HG02763 (cell line): ENCODE measurements around the gene EMC6.
A peak's percentile ranks its signal among the peaks of the same experiment; 100 is the strongest.

Experiments
- ATAC-seq: cut with Tn5 transposase; IDR thresholded peaks from one replicate; pipeline ENCODE4 v1.9.1; 2021; ENCODE audit warnings: mild to moderate bottlenecking, moderate library complexity; ENCODE audit not compliant: unreplicated experiment

Gene EMC6

GRCh38 chr17:3668279-3669084 lies at the start of gene EMC6, which contains the start of gene TAX1BP3:
Gene EMC6 (plus strand): TSS chr17:3668812. CDS start chr17:3669147, 335 bp downstream.
Gene TAX1BP3 (minus strand): TSS chr17:3668578. CDS start chr17:3668526, 52 bp downstream.
- peak; percentile 88 for ATAC-seq

GRCh38 chr17:3621146-3621720 lies 47.4 kb upstream of the EMC6 start:
- no peak for ATAC-seq

- ATAC-seq, result no peak
These were observed 45.5 kb upstream of the EMC6 start for GRCh38 chr17:3622977-3623594.

DNA sequence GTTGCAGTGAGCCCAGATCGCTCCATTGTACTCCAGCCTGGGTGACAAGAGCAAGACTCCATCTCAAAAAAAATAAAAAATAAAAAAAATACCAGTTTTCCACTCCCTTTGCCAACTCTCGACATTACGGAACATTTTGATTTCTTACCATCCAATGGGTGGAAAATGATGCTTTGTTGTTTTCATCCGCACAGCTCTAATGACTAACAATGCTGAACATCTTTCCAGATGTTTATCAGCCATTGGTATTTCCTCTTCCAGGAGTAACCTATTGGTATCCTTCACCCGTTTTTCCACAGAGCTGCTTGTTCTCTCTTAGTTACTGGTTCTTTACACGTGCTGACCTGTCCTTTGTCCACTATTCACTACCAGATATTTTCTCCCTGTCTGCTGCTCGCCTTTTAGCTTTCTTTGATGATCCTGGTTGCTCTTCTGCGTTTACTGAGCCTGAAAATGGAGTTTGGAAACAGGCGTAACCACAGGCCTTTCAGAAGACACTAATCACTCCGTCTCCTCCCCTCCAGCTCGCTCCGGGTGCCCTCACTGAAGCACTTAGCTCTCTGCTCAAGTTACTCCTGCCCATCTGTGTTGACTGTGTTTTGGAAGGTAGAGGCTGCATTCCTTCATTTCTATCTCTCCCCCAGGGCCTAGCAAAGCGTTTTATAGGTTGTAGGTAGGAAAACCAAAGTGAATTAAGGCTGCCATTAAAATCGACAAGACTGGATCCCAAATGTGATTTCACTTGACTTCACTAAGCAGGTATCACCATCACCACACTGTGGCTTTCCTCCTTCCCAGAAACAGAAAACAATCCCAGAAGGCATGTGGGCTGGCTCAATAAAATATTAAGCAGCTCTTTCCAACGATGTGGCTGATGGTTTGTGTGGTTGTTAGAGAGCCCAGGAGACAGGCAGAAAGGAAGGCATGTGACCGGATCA lies 41.5 kb upstream of the EMC6 start:
- no peak for ATAC-seq

DNA sequence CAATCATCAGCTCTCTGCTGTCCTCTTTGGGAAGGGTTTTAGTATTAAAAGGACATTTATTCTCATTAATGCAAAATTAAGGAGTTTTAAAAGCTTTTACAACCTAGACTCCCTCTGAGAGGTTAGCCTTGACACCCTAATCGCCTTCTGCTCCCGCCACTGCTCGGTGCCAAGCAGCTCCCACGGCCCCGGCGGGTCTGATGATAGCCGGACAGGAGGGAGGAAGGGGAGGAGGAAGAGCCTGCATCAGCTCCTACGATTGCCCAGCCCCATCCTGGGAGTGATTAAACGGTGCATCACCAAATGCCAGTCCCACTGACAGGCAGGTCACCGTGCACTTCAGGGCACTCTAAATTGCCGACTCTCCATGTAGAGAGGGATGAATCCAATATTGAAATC lies 40.8 kb upstream of the EMC6 start:
- ATAC-seq, result no peak

GRCh38 chr17:3630781-3631180 lies 37.8 kb upstream of the EMC6 start:
- no peak for ATAC-seq

- ATAC-seq, result no peak
These were observed 36.3 kb upstream of the EMC6 start for GRCh38 chr17:3632287-3632686.

GRCh38 chr17:3635474-3636153 lies 33.0 kb upstream of the EMC6 start:
- no peak for ATAC-seq

- ATAC-seq, result peak; percentile 93
These were observed 32.3 kb upstream of the EMC6 start, which contains the start of the genes CTNS and SHPK for GRCh38 chr17:3636154-3636907. Gene CTNS (plus strand): TSS chr17:3636760. CDS start chr17:3640207, 3,447 bp downstream. Gene SHPK (minus strand): TSS chr17:3636250. CDS start chr17:3636219, 31 bp downstream.

- ATAC-seq, result peak; percentile 2
These were observed 31.7 kb upstream of the EMC6 start for GRCh38 chr17:3636908-3637373.

DNA sequence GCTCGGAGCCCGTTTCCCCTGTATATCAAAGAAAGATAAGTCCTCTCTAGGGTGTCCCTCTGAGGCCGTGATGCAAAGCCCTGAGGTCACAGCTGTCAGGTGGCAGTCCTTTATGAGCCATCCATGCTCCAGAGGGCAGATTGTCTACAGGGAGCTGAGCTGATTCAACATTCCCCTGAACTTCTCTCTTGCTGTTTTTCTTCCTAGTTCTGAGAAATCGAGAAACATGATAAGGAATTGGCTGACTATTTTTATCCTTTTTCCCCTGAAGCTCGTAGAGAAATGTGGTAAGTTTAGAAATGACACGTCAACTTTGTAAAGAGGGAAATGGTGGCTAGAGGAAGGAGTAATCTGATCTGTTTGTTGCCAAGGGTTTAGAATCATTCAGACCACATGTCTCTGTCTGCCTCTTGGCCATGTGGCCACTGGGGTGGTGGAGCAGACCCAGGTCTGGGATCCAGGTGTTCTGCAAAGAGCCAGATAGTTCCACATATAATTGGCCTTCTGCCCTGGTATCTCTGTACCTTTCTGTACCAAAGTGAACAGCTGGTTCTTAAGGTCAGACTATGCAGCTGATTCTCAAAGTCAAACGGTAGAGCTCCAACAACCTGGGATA lies 28.5 kb upstream of the EMC6 start:
- ATAC-seq, result no peak

DNA sequence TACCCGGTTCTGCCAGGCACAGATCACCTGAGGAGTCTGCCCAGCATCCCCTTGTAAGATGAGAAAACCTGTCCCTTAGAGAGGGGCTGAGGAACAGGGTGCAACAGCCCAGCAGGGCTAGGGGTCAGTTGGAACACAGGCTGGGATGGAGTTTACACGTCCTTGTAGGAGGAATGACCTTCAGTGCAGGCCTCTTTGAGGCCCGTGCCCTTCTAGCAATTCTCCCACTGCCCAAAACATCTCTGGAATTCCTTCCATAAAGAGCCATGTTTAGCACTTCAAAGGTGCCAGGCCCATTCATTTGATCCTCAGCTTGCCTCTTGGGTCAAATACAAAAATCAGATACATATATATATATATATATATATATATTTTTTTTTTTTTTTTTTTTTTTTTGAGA lies 27.6 kb upstream of the EMC6 start:
- no peak for ATAC-seq

DNA sequence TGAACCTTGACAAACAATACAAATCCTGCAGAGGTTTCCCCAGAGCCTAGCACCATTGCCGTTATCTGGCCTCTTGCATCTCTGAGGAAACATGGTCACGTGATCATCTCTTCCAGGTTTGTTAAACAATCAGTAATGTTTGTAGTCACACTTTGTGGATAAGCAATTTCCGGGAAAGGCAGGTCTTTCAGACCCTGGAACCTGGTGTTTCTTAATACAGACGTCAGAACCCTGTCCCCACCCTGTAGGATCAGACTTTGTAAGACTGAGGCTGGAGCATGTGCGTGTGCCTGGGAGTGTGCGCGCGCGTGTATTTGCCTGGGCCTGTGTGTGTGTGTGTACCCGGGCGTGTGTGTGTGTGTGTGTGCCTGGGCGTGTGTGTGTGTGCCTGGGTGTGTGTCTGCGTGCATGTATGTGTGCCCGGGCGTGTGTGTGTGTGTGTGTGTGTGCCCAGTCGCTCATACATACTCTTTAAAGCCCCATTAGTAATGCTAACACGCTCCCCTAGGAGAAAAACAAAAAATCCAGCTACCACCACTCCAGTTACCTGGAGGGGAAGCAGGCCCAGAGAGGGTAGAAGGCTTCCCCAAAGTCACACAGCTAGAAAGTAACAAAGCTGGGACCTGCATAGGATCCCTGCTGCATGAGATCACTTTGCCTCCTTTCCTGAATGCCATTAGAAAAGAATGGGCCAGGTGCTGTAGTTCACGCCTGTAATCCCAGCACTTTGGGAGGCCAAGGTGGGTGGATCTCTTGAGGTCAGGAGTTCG lies 26.7 kb upstream of the EMC6 start:
- no peak for ATAC-seq

DNA sequence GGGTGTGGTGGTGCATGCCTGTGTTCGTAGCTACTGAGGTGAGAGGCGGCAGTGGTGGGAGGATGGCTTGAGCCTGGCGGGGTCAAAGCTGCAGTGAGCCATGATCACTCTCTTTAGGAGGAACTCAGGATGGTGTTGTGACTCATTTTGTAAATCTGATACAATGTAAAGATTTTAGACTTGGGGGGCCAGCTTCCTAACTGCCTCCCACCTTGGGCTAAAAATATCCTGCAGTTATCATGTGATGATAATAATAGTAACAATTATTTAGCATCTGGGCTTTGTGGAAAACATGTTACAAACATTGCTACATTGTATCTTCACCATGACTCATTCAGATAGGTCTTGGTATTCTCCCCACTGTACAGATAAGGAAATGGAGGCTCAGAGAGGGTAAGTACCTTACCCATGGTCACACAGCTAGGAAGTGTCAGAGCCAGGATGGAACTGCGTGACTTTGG lies 24.7 kb upstream of the EMC6 start:
- ATAC-seq, result no peak

- ATAC-seq, result no peak
These were observed 23.3 kb upstream of the EMC6 start for GRCh38 chr17:3645310-3645709.

DNA sequence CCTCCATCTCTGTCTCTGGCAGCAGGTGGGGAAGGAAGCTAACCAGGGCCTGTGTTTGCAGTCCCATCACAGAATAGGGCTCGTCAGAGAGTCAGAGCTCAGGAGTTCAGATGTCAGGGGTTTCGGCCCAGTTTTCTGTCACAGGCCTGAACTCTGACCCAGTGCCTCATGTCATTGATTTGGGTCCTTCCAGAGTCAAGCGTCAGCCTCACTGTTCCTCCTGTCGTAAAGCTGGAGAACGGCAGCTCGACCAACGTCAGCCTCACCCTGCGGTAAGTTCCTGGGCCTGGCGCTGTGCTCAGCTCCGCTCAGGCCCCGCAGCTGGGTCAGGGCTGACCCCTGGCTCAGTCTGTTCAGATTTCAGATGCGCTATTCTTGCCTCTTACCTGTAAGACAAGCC lies 21.4 kb upstream of the EMC6 start:
- no peak for ATAC-seq

DNA sequence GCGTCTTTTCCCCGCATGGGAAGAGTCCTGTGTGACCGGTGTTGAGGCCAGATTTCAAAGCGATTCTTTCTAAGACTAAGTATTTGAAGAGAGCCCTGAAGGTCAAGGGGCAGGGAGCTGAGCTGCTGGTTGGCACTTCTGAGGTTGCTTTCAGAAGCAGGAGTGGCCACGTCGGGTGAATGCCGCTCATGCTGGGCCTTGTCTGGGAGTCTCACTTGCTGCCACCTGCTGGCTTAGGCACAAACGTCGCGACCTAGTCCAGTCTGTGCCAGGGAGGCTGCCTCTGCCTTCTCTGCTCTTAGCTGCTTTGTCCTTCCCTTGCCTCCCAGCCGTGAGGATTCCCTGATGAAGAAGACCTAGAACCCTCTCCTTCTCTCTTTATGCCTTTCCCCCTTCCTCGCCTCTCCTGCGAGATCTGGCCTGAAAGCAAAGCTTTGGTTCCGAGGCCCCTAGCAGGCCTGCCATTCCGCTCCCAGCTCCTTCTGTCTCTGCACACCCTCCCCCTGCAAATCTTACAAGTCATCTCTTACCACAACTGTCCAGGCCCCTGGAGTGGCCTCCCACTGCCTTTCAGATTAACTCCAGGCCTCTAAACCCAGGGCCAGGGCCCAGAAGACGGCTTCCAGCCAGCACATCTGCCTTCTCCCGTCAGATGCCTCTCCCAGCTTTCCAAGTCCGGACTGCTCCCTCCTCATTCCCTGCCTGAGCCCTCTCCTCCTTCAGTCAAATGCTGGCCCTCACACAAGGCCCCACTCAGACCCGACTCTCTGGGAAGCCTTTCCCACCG lies 20.6 kb upstream of the EMC6 start:
- no peak for ATAC-seq
